Measurements from ENCODE around the gene GCFC2. TPM values are rescaled to one million over a fixed set of nuclear protein-coding genes. Genes with fewer than 3 reads are reported as not detected.

GCFC2 gene
- 1 to 10 TPM; 8.3 to 8.4 TPM for polyA plus RNA-seq

- Histone ChIP-seq H3K4me3 (ENCODE audit: low read depth in 1 of 2, low read length in 2 of 2) (peak within 1 kb of the TSS; percentile 71 to 82), H3K4me1 (ENCODE audit: control insufficient read depth in 2 of 2, insufficient read depth in 2 of 2, low read length in 1 of 2) (no peaks in the 10 kb centered on the region), H3K27me3 (ENCODE audit: control insufficient read depth in 1 of 2, insufficient read depth in 2 of 2, low read length in 2 of 2) (no peaks in the 10 kb centered on the region), H3K27ac (ENCODE audit: low read depth in 2 of 2, low read length in 1 of 2) (peak within 1 kb of the TSS; percentile 82 to 89), H3K36me3 (ENCODE audit: control insufficient read depth in 2 of 2, insufficient read depth in 2 of 2, low read length in 1 of 2) (no peaks in the 10 kb centered on the region), H3K9me3 (ENCODE audit: control insufficient read depth in 2 of 2, insufficient read depth in 1 of 2, low read depth in 1 of 2, low read length in 1 of 2) (no peaks in the 10 kb centered on the region)
- WGBS, 2 donors: 1 to 2% methylated on average over 49 to 66 of the region's 66 CpGs
Measured at GRCh38 chr2:75710577-75711253, at the start of gene GCFC2. Gene GCFC2, minus strand, starts transcription at chr2:75710915. Its CDS starts 60 bp downstream, at chr2:75710855.

DNA sequence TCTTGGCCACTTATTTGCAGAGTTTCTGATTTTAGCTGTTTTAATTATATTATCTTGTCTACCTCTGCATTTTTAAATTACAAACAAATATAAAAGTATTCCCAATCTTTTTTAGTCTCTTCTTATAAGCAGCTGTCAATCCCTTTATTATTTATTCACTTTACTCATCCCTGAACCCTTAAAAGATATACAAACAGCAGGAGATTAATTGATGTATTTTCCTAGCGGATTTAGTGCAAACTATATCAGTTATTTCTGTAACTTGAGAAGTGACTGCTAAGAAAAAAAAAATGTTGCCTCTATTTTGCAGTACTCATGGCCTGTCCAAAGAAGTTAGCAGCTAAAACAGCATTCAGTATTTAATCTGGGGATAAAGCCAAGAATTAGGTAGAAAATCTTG is 42.1 kb upstream of the GCFC2 start:
- Histone ChIP-seq H3K27me3 (ENCODE audit: control insufficient read depth in 1 of 2, insufficient read depth in 2 of 2, low read length in 2 of 2) (no peaks in the 10 kb centered on the region), H3K36me3 (ENCODE audit: control insufficient read depth in 2 of 2, insufficient read depth in 2 of 2, low read length in 1 of 2) (no peaks in the 10 kb centered on the region), H3K9me3 (ENCODE audit: control insufficient read depth in 2 of 2, insufficient read depth in 1 of 2, low read depth in 1 of 2, low read length in 1 of 2) (no peaks in the 10 kb centered on the region), H3K27ac (ENCODE audit: low read depth in 2 of 2, low read length in 1 of 2) (no peak overlapping the region), H3K4me3 (ENCODE audit: low read depth in 1 of 2, low read length in 2 of 2) (no peak overlapping the region), H3K4me1 (ENCODE audit: control insufficient read depth in 2 of 2, insufficient read depth in 2 of 2, low read length in 1 of 2) (no peaks in the 10 kb centered on the region)
- 39 to 53% methylated on average over 1 of the region's 1 CpG for WGBS, 2 donors

DNA sequence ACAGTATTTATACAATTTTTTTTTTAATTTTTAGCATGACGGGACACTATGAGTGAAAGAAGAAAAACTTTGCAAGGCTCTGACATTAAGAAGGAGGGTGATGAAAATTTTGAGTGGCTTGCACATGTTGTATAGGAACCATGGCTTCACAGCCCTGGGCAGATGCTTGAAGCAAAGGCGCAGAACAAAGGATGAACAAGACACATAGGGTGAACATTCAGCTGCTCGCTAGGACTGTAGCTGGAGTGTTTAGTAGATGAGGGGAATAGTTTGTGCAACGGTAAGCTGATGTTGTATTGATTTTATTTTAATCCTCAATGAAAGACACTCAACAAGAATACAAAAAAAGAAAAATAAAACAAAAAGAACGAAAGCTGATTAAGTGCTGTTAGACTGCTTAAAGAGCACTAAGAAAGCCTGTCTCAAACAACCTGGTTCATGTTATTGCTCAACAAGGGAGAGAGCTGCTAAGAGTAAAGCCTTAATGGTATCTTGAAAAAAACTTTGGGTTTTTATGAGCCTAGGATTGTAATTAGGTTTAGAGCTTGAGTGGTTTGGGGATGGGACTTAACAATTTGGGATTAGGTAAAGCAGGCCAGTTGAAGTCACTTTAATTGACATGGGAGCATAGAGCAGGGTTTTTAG is 41.2 kb upstream of the GCFC2 start:
- WGBS, 2 donors: 71 to 77% methylated on average over 5 of the region's 5 CpGs
- no peak overlapping the region for H3K4me3 ChIP-seq (ENCODE audit: low read depth in 1 of 2, low read length in 2 of 2)
- H3K4me1 ChIP-seq (ENCODE audit: control insufficient read depth in 2 of 2, insufficient read depth in 2 of 2, low read length in 1 of 2): no peaks in the 10 kb centered on the region
- H3K27ac ChIP-seq (ENCODE audit: low read depth in 2 of 2, low read length in 1 of 2): no peak overlapping the region
- no peaks in the 10 kb centered on the region for H3K27me3 ChIP-seq (ENCODE audit: control insufficient read depth in 1 of 2, insufficient read depth in 2 of 2, low read length in 2 of 2)
- no peaks in the 10 kb centered on the region for H3K36me3 ChIP-seq (ENCODE audit: control insufficient read depth in 2 of 2, insufficient read depth in 2 of 2, low read length in 1 of 2)
- H3K9me3 ChIP-seq (ENCODE audit: control insufficient read depth in 2 of 2, insufficient read depth in 1 of 2, low read depth in 1 of 2, low read length in 1 of 2): no peaks in the 10 kb centered on the region

DNA sequence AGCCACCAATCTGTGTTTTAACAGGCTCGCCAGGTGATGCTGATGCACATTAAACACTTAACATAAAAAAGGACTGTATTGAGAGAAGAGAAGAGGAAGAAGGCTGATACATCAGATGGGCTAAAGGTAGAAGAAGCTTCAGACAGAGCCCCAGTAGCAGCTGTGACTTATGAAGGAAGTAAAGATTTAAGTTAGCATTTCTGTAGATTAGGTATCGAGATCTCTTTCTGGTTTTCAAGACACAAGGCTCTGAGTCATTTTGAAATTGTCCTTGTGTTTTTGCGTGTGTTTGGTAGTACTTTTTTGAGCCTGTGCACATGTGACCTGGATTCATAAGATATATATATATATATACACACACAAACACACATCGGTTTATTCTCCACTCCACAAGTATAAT is 40.6 kb upstream of the GCFC2 start:
- H3K4me3 ChIP-seq (ENCODE audit: low read depth in 1 of 2, low read length in 2 of 2): no peak overlapping the region
- 82 to 85% methylated on average over 4 of the region's 4 CpGs for WGBS, 2 donors
- H3K9me3 ChIP-seq (ENCODE audit: control insufficient read depth in 2 of 2, insufficient read depth in 1 of 2, low read depth in 1 of 2, low read length in 1 of 2): no peaks in the 10 kb centered on the region
- no peaks in the 10 kb centered on the region for H3K4me1 ChIP-seq (ENCODE audit: control insufficient read depth in 2 of 2, insufficient read depth in 2 of 2, low read length in 1 of 2)
- no peak overlapping the region for H3K27ac ChIP-seq (ENCODE audit: low read depth in 2 of 2, low read length in 1 of 2)
- no peaks in the 10 kb centered on the region for H3K36me3 ChIP-seq (ENCODE audit: control insufficient read depth in 2 of 2, insufficient read depth in 2 of 2, low read length in 1 of 2)
- H3K27me3 ChIP-seq (ENCODE audit: control insufficient read depth in 1 of 2, insufficient read depth in 2 of 2, low read length in 2 of 2): no peaks in the 10 kb centered on the region

DNA sequence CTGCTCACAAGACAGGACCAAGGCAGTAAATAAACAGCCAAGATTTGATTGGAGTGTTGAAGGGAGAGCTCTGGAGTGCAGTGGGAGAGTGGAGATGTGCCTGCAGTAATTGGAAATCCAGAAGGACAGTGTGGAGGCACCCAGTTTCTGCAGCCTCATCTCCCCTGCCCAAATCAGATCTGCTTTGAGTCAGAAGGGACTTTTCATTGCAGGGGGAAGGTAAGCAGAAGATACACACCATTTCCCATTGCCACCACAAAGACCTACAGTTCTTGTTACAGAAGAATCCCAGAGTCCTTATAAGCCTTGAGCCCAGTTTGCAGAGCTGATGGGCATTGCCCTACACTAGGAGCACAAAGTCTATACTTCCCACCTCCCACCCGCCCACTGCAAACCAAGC is 27.2 kb upstream of the GCFC2 start:
- Histone ChIP-seq H3K36me3 (ENCODE audit: control insufficient read depth in 2 of 2, insufficient read depth in 2 of 2, low read length in 1 of 2) (no peaks in the 10 kb centered on the region), H3K4me1 (ENCODE audit: control insufficient read depth in 2 of 2, insufficient read depth in 2 of 2, low read length in 1 of 2) (no peaks in the 10 kb centered on the region), H3K27me3 (ENCODE audit: control insufficient read depth in 1 of 2, insufficient read depth in 2 of 2, low read length in 2 of 2) (no peaks in the 10 kb centered on the region), H3K9me3 (ENCODE audit: control insufficient read depth in 2 of 2, insufficient read depth in 1 of 2, low read depth in 1 of 2, low read length in 1 of 2) (peaks cover 0 to 3% of the 10 kb centered on the region in 2 donors), H3K4me3 (ENCODE audit: low read depth in 1 of 2, low read length in 2 of 2) (no peak overlapping the region), H3K27ac (ENCODE audit: low read depth in 2 of 2, low read length in 1 of 2) (no peak overlapping the region)
- WGBS, 2 donors: 76 to 92% methylated on average over 1 of the region's 1 CpG

DNA sequence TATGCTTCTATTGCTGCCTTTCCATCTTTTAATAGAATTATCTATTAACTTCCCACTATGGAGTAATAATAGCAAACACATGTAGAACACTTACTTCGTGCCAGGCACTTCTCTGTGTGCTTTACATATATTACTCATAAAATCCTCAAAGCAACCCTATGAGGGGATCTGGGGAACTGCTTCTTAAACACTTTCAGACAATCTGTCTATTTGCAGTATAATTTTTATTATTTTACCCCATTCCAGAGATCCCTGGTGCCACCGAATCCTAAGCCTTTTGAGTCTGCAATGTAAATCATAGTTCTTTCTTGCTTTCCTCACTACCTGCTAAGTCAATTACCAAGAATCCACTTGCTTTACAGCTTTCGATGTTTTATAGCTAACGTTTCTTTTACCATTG is 25.6 kb upstream of the GCFC2 start:
- H3K36me3 ChIP-seq (ENCODE audit: control insufficient read depth in 2 of 2, insufficient read depth in 2 of 2, low read length in 1 of 2): no peaks in the 10 kb centered on the region
- 79 to 82% methylated on average over 4 of the region's 4 CpGs for WGBS, 2 donors

GRCh38 chr2:75729861-75730260 is 19.1 kb upstream of the GCFC2 start:
- 74 to 75% methylated on average over 5 of the region's 5 CpGs for WGBS, 2 donors
- Histone ChIP-seq H3K36me3 (ENCODE audit: control insufficient read depth in 2 of 2, insufficient read depth in 2 of 2, low read length in 1 of 2) (no peaks in the 10 kb centered on the region), H3K4me3 (ENCODE audit: low read depth in 1 of 2, low read length in 2 of 2) (no peak overlapping the region), H3K4me1 (ENCODE audit: control insufficient read depth in 2 of 2, insufficient read depth in 2 of 2, low read length in 1 of 2) (no peaks in the 10 kb centered on the region), H3K9me3 (ENCODE audit: control insufficient read depth in 2 of 2, insufficient read depth in 1 of 2, low read depth in 1 of 2, low read length in 1 of 2) (peaks cover 0 to 3% of the 10 kb centered on the region in 2 donors), H3K27me3 (ENCODE audit: control insufficient read depth in 1 of 2, insufficient read depth in 2 of 2, low read length in 2 of 2) (no peaks in the 10 kb centered on the region), H3K27ac (ENCODE audit: low read depth in 2 of 2, low read length in 1 of 2) (no peak overlapping the region)

More for the DNA sequence above, 25.6 kb upstream of the GCFC2 start:
- H3K4me3 ChIP-seq (ENCODE audit: low read depth in 1 of 2, low read length in 2 of 2): no peak overlapping the region
- no peaks in the 10 kb centered on the region for H3K4me1 ChIP-seq (ENCODE audit: control insufficient read depth in 2 of 2, insufficient read depth in 2 of 2, low read length in 1 of 2)
- peaks cover 0 to 3% of the 10 kb centered on the region in 2 donors for H3K9me3 ChIP-seq (ENCODE audit: control insufficient read depth in 2 of 2, insufficient read depth in 1 of 2, low read depth in 1 of 2, low read length in 1 of 2)
- H3K27me3 ChIP-seq (ENCODE audit: control insufficient read depth in 1 of 2, insufficient read depth in 2 of 2, low read length in 2 of 2): no peaks in the 10 kb centered on the region
- H3K27ac ChIP-seq (ENCODE audit: low read depth in 2 of 2, low read length in 1 of 2): no peak overlapping the region

GRCh38 chr2:75728614-75729419 is 18.1 kb upstream of the GCFC2 start:
- H3K4me3 ChIP-seq (ENCODE audit: low read depth in 1 of 2, low read length in 2 of 2): no peak overlapping the region
- H3K27me3 ChIP-seq (ENCODE audit: control insufficient read depth in 1 of 2, insufficient read depth in 2 of 2, low read length in 2 of 2): no peaks in the 10 kb centered on the region
- peaks cover 0 to 3% of the 10 kb centered on the region in 2 donors for H3K9me3 ChIP-seq (ENCODE audit: control insufficient read depth in 2 of 2, insufficient read depth in 1 of 2, low read depth in 1 of 2, low read length in 1 of 2)
- 72 to 73% methylated on average over 6 of the region's 6 CpGs for WGBS, 2 donors
- H3K27ac ChIP-seq (ENCODE audit: low read depth in 2 of 2, low read length in 1 of 2): no peak overlapping the region
- H3K36me3 ChIP-seq (ENCODE audit: control insufficient read depth in 2 of 2, insufficient read depth in 2 of 2, low read length in 1 of 2): no peaks in the 10 kb centered on the region
- H3K4me1 ChIP-seq (ENCODE audit: control insufficient read depth in 2 of 2, insufficient read depth in 2 of 2, low read length in 1 of 2): no peaks in the 10 kb centered on the region

GRCh38 chr2:75722687-75723086 is 12.0 kb upstream of the GCFC2 start:
- Histone ChIP-seq H3K4me3 (ENCODE audit: low read depth in 1 of 2, low read length in 2 of 2) (no peak overlapping the region), H3K4me1 (ENCODE audit: control insufficient read depth in 2 of 2, insufficient read depth in 2 of 2, low read length in 1 of 2) (no peaks in the 10 kb centered on the region), H3K9me3 (ENCODE audit: control insufficient read depth in 2 of 2, insufficient read depth in 1 of 2, low read depth in 1 of 2, low read length in 1 of 2) (no peaks in the 10 kb centered on the region), H3K27me3 (ENCODE audit: control insufficient read depth in 1 of 2, insufficient read depth in 2 of 2, low read length in 2 of 2) (no peaks in the 10 kb centered on the region), H3K27ac (ENCODE audit: low read depth in 2 of 2, low read length in 1 of 2) (no peak overlapping the region), H3K36me3 (ENCODE audit: control insufficient read depth in 2 of 2, insufficient read depth in 2 of 2, low read length in 1 of 2) (no peaks in the 10 kb centered on the region)

Data from esophagus (tissue), 2 donors.